Measurements from ENCODE around the gene SERPINA6. TPM values are rescaled to one million over a fixed set of nuclear protein-coding genes. Genes with fewer than 3 reads are reported as not detected.
"Not testable (repeated sequence)": the region's sequence is repeated elsewhere in the genome, so short reads cannot be mapped to it uniquely, and the experiment has no call there.

The SERPINA6 gene
- total RNA-seq, 1 donor from 2014 or later = 1.1 TPM

- intact Hi-C loops (cut with DNase I) = no loop called here
- H3K27me3 ChIP-seq (ENCODE audit: low read depth) = no peaks in the 10 kb centered on the region
- H3K9me3 ChIP-seq = peaks cover 9% of the 10 kb centered on the region
- H3K4me3 ChIP-seq = no peak overlapping the region
- DNase-seq (no peak), ATAC-seq (no peak)
- TF ChIP-seq CTCF (IDR thresholded peaks at IDR 0.05) = no peak
- H3K4me1 ChIP-seq = no peaks in the 10 kb centered on the region
- no peaks in the 10 kb centered on the region for H3K36me3 ChIP-seq
- H3K27ac ChIP-seq = no peak overlapping the region
Measured at GRCh38 chr14:94304243-94304642, 18.9 kb downstream of the SERPINA6 start.

- no peak for TF ChIP-seq CTCF (IDR thresholded peaks at IDR 0.05)
- intact Hi-C loops (cut with DNase I) = no loop called here
- H3K27me3 ChIP-seq (ENCODE audit: low read depth) = peaks cover 3% of the 10 kb centered on the region
- no peak overlapping the region for H3K27ac ChIP-seq
- DNase-seq (no peak), ATAC-seq (no peak)
- no peaks in the 10 kb centered on the region for H3K36me3 ChIP-seq
- no peaks in the 10 kb centered on the region for H3K4me1 ChIP-seq
- no peak overlapping the region for H3K4me3 ChIP-seq
- H3K9me3 ChIP-seq = peaks cover 9% of the 10 kb centered on the region
Measured at GRCh38 chr14:94303111-94303510, 20.0 kb downstream of the SERPINA6 start.

GRCh38 chr14:94298130-94298529 lies 25.0 kb downstream of the SERPINA6 start:
- no peaks in the 10 kb centered on the region for H3K4me1 ChIP-seq
- no peak overlapping the region for H3K27ac ChIP-seq
- no peak overlapping the region for H3K4me3 ChIP-seq
- TF ChIP-seq CTCF (IDR thresholded peaks at IDR 0.05) = no peak
- H3K36me3 ChIP-seq = no peaks in the 10 kb centered on the region
- no peak for DNase-seq
- no peaks in the 10 kb centered on the region for H3K9me3 ChIP-seq
- intact Hi-C loops (cut with DNase I) = no loop called here
- H3K27me3 ChIP-seq (ENCODE audit: low read depth) = peaks cover 12% of the 10 kb centered on the region
- ATAC-seq = no peak

DNA sequence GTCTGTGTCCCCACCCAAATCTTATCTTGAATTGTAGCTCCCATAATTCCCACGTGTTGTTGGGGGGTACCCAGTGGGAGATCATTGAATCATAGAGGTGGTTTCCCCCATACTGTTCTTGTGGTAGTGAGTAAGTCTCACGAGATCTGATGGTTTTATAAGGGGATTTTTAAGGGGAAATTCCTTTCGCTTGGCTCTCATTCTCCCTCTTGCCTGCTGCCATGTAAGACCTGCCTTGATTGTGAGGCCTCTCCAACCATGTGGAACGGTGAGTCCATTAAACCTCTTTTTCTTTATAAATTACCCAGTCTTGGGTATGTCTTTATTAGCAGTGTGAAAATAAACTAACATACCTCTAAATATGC lies 27.0 kb downstream of the SERPINA6 start:
- ATAC-seq; H3K9me3 ChIP-seq; DNase-seq; H3K4me1 ChIP-seq; H3K4me3 ChIP-seq; H3K27ac ChIP-seq; intact Hi-C loops (cut with DNase I); H3K36me3 ChIP-seq: not testable (repeated sequence)
- H3K27me3 ChIP-seq (ENCODE audit: low read depth) = peaks cover 12% of the 10 kb centered on the region

DNA sequence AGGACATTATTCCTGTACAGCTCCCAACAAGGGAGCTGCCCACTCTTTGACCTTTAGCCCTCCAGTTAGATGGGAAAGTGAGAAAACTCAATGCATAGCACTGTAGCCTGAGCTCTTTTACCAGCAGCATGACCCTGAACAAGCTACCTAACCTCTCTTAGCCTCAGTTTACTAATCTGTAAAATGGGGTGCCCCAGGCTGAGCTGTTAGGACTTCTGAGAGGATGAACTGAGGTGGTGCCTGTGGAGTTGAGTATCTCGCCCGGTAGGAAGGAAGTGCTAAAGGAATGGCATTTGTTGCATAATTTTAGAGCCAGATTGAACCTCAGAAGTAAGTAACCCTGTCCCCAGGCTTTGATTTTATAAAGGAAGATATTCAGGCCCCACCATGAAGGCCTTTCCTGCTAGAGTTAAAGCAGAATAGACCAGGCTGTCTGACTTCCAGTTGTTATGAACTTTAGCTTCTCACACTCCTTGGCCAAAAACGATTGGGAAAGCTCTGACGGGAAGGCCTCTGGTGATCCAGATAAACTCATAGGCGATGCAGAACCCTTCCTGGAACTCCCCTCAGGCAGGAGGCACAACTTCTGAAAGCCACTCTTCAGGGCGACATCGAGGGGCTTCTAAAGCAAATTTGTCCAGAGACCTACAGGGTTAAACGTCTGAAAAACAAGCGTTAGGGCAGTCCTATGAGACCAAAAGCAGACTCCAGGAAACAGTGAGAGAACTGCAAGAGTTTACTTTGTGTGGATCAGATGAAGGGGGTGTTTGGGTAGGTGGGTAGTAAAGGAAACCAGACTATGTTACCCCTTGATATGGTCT lies 27.6 kb downstream of the SERPINA6 start:
- H3K27me3 ChIP-seq (ENCODE audit: low read depth) = peaks cover 12% of the 10 kb centered on the region
- no peak for TF ChIP-seq CTCF (IDR thresholded peaks at IDR 0.05)
- no peaks in the 10 kb centered on the region for H3K9me3 ChIP-seq
- no peak overlapping the region for H3K4me3 ChIP-seq
- H3K27ac ChIP-seq = no peak overlapping the region
- no peaks in the 10 kb centered on the region for H3K36me3 ChIP-seq
- ATAC-seq (no peak), DNase-seq (no peak)
- H3K4me1 ChIP-seq = no peaks in the 10 kb centered on the region
- intact Hi-C loops (cut with DNase I) = no loop called here

DNA sequence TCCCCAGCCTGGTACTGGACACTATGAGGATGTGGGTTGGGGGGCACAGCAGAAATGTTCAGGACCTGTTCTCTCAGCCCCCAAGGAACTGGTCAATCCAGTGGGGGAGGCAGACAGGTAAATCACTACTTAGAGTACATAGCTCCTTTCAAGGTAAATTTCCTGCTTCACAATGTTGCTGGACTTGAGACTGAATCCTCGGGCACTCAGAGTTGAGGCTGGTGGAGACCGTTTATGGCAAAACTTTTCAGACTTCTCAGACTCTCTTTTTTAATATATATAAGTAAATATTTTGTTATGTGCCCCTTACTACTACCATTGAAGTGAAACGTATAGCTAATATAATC lies 29.6 kb downstream of the SERPINA6 start:
- intact Hi-C loops (cut with DNase I) = no loop called here
- DNase-seq (no peak), ATAC-seq (no peak)
- no peak for TF ChIP-seq CTCF (IDR thresholded peaks at IDR 0.05)
- H3K9me3 ChIP-seq = no peaks in the 10 kb centered on the region
- no peaks in the 10 kb centered on the region for H3K36me3 ChIP-seq
- no peak overlapping the region for H3K27ac ChIP-seq
- H3K4me3 ChIP-seq = no peak overlapping the region
- H3K4me1 ChIP-seq = no peaks in the 10 kb centered on the region
- peaks cover 12% of the 10 kb centered on the region for H3K27me3 ChIP-seq (ENCODE audit: low read depth)
